HG03571 (cell line): ENCODE measurements around the gene PCDHGC3.
A peak's percentile ranks its signal among the peaks of the same experiment; 100 is the strongest.

Experiments used
- ATAC-seq: cut with Tn5 transposase; IDR thresholded peaks from one replicate; pipeline ENCODE4 v1.9.1; 2021; ENCODE audit not compliant: unreplicated experiment

The PCDHGC3 gene

GRCh38 chr5:141519605-141520565, 44.1 kb downstream of the PCDHGC3 start:
- ATAC-seq: no peak

DNA sequence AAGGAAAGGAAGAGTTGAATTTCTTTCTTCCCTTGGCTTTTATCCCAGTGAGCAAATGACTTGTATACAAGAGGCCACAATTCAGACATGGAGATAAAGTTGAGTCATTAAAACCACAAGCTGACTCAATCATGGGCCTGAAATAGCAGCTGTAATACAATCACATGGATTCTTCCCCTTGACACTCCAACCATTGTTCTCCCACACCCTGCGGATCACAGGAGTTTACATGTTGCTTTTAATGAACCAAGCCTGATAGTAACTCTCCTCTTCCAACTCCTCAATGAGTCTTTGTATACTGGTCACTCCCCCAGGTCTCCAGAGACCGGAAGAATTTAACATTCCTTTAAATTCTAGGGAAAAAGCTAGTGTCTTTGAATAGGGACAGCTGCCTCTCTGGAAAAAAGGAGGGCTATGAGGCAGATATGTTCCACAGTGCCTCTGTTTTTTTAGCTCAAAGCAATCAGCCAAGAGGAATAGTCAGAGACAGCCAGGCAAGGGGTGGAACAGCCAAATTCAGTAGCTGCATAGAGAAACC, 45.5 kb downstream of the PCDHGC3 start:
- no peak for ATAC-seq

DNA sequence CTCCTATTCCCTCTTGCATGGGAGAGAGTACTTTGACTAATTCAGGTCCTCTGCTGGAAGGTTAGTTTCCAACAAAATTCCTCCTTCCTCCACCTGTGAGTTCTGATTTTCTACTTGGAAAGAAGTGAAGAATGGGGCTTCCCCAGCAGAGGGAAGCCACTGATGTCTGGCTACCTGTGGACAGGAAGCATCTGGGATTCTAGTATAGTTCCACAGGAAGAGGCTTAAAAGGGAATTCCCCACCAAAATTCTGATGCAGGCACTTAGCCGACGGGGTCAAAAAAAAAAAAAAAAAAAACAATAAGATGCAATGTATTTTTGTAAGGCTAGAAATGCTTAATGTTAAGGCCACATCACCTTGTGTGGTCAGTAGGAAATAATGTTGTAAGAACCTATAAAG, 46.5 kb downstream of the PCDHGC3 start:
- no peak for ATAC-seq

DNA sequence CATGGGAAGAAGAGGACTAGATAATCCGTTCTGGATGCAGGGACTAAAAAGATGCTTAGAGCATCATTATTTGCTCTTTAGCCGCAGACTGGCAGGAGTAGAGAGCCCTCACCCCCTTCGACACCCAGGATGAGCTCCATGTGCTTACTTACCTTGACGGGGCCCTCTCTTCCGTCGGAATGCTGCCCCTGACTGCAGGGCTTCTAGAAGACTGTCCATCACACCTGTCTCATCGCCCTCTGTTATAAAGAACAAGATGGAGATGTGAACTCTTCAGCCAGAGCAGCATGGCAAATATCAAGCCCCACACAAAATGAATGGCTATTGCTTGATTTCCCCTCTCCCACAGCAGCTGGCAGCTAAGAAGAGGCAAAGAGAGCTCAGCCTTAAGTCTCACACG, 48.2 kb downstream of the PCDHGC3 start:
- ATAC-seq: no peak

- ATAC-seq: peak; percentile 80
Observed at GRCh38 chr5:141524604-141525597, 49.1 kb downstream of the PCDHGC3 start.

DNA sequence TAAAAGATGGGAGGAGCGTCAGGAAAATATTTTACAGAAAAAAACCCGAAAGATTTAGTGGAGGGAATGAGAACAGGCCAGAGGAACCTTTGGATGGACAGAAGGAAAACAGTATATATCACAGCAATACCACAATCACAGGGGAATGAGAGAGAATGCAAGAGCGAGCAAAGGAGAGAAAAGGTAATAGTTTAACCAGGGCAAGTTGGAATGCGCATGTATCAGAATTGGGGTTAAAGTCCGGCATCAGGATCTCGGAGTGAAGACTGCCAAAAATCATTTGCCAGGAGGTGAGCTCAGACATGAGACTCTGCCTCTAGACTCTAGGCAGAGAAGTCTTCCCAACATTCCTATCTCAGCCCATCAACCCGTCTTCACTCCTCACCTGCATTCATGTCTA, 49.9 kb downstream of the PCDHGC3 start:
- ATAC-seq: no peak

- no peak for ATAC-seq
Observed at GRCh38 chr5:141527426-141527825, 51.7 kb downstream of the PCDHGC3 start.
